Activated CD8-positive, alpha-beta T cell treated with anti-CD3 and anti-CD28 coated beads for 36 hours (primary cell): ENCODE data around the gene PPP1R14C. TPM values are rescaled to one million over a fixed set of nuclear protein-coding genes. Genes with fewer than 3 reads are reported as not detected.

Source experiments
- ATAC-seq: fragments of 200-7000 bp; cut with Tn5 transposase; one replicate; pipeline ENCODE4 v1.10.0; 2021; ENCODE audit warnings: mild to moderate bottlenecking, moderate library complexity
- CTCF ChIA-PET: fragments of 350-600 bp; sonication (Branson Sonifier 250); formaldehyde crosslinking; loops from one replicate; lab custom pipeline; 2021; ENCODE audit warnings: antibody characterized with exemption; lab: Charles Lee
- POLR2A ChIA-PET: fragments of 350-600 bp; sonication (Branson Sonifier 250); formaldehyde crosslinking; loops from one replicate; lab custom pipeline; 2021; ENCODE audit warnings: antibody characterized with exemption; lab: Charles Lee
- DNase-seq: peaks from one replicate; pipeline ENCODE4 v3.0.0-alpha.2; 2020
- H3K27ac Mint-ChIP-seq: one replicate; pipeline ENCODE4 v1.8.0; 2021; ENCODE audit warnings: mild to moderate bottlenecking, mixed read lengths
- H3K27me3 Mint-ChIP-seq: one replicate; pipeline ENCODE4 v1.8.0; 2021; ENCODE audit warnings: mixed read lengths
- H3K36me3 Mint-ChIP-seq: one replicate; pipeline ENCODE4 v1.8.0; 2021; ENCODE audit warnings: low read depth, mixed read lengths
- H3K4me1 Mint-ChIP-seq: one replicate; pipeline ENCODE4 v1.8.0; 2021; ENCODE audit warnings: low read depth, mixed read lengths
- H3K4me3 Mint-ChIP-seq: one replicate; pipeline ENCODE4 v1.8.0; 2021; ENCODE audit warnings: mild to moderate bottlenecking, moderate library complexity, mixed read lengths
- H3K9me3 Mint-ChIP-seq: one replicate; pipeline ENCODE4 v1.8.0; 2021; ENCODE audit warnings: mixed read lengths
- intact Hi-C: fragments of 100-400 bp; cut with micrococcal nuclease; formaldehyde crosslinking; loops from one replicate; pipeline ENCODE4 v1.10.0; 2022
- total RNA-seq, 2 experiments: library from RNA; stranded (reverse); gene quantifications; one replicate each; pipeline ENCODE4 v1.2.3, GENCODE V29; 2021
- TF ChIP-seq, protein P1 (sequence below): fragments of 200-600 bp; IDR thresholded peaks from one replicate; pipeline ENCODE4 v1.8.0; 2022; ENCODE audit warnings: antibody characterized with exemption, mild to moderate bottlenecking

PPP1R14C gene
- total RNA-seq, 2 experiments from 2014 or later, result 0.65 to 0.86 TPM

DNA sequence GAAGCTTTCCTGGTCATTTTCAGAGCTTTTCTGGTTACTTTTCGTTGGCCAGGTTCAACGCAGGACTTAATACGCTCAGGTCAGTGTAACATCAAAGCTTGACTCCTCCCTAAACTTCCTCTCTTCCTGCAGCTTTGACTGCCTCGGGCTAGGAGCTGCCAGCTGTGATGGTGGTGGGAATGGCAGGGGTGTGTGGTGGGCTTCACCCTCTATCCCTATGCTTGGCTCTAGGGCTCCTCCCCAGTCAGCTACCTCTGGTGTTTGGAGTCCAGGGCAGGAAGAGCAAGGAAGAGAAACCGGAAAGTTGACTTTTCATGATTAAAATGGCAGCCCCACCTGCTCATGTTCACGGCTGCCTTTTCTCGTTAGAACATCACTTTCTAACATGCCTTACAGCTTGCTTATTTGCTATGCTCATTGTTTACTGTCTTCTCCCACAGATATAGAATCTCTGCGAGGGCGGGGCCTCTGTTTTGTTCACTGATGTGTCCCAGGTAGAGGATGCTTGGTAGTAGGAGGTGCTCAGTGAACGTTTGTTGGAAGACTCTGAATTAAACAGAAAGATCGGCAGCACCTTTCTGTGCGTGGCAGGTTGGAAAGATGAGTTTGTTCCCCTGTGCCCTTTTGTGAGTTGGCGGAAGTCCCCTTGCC lies 16.1 kb upstream of the PPP1R14C start:
- Mint-ChIP-seq H3K27ac (no peak overlapping the region), H3K9me3 (no peaks in the 10 kb centered on the region), H3K4me3 (no peak overlapping the region), H3K27me3 (peaks cover 6% of the 10 kb centered on the region), H3K4me1 (no peaks in the 10 kb centered on the region), H3K36me3 (no peaks in the 10 kb centered on the region)
- TF ChIP-seq, protein P1, sequence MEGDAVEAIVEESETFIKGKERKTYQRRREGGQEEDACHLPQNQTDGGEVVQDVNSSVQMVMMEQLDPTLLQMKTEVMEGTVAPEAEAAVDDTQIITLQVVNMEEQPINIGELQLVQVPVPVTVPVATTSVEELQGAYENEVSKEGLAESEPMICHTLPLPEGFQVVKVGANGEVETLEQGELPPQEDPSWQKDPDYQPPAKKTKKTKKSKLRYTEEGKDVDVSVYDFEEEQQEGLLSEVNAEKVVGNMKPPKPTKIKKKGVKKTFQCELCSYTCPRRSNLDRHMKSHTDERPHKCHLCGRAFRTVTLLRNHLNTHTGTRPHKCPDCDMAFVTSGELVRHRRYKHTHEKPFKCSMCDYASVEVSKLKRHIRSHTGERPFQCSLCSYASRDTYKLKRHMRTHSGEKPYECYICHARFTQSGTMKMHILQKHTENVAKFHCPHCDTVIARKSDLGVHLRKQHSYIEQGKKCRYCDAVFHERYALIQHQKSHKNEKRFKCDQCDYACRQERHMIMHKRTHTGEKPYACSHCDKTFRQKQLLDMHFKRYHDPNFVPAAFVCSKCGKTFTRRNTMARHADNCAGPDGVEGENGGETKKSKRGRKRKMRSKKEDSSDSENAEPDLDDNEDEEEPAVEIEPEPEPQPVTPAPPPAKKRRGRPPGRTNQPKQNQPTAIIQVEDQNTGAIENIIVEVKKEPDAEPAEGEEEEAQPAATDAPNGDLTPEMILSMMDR, result no peak
- intact Hi-C loops, result no loop called here
- ATAC-seq, result no peak
- CTCF ChIA-PET, result no interaction called here
- POLR2A ChIA-PET, result no interaction called here
- no peak for DNase-seq

DNA sequence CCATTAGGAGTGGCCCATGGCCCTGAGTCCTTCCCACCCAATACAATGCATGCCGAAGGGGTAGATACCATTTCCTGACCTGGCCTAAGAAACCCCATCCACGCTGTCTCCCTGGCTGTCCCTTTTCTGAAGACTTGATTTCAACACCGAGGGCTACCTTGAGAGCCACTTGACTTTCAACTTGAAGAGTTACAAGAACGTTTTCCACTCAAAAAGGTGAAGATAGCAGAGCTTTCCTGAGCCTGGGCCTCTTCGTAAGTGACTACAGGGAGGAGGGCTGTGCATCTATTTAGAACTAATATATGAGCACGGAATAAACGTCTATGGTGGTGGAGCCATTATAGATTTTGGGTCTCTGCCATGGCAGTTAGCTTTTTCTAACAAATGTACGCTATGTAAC lies 14.4 kb upstream of the PPP1R14C start:
- ChIA-PET CTCF (no interaction called here), POLR2A (interaction anchor here (0.5 kb wide), 1 partner anchor 9 kb away, joined by 3 read pairs; no protein-coding TSS in a partner anchor)
- ATAC-seq (no peak), DNase-seq (no peak)
- intact Hi-C loops, result no loop called here
- no peaks in the 10 kb centered on the region for H3K9me3 Mint-ChIP-seq
- H3K4me1 Mint-ChIP-seq, result no peaks in the 10 kb centered on the region
- H3K36me3 Mint-ChIP-seq, result no peaks in the 10 kb centered on the region
- no peak overlapping the region for H3K4me3 Mint-ChIP-seq
- H3K27ac Mint-ChIP-seq, result no peak overlapping the region
- H3K27me3 Mint-ChIP-seq, result peaks cover 6% of the 10 kb centered on the region
- TF ChIP-seq, protein P1, result no peak

DNA sequence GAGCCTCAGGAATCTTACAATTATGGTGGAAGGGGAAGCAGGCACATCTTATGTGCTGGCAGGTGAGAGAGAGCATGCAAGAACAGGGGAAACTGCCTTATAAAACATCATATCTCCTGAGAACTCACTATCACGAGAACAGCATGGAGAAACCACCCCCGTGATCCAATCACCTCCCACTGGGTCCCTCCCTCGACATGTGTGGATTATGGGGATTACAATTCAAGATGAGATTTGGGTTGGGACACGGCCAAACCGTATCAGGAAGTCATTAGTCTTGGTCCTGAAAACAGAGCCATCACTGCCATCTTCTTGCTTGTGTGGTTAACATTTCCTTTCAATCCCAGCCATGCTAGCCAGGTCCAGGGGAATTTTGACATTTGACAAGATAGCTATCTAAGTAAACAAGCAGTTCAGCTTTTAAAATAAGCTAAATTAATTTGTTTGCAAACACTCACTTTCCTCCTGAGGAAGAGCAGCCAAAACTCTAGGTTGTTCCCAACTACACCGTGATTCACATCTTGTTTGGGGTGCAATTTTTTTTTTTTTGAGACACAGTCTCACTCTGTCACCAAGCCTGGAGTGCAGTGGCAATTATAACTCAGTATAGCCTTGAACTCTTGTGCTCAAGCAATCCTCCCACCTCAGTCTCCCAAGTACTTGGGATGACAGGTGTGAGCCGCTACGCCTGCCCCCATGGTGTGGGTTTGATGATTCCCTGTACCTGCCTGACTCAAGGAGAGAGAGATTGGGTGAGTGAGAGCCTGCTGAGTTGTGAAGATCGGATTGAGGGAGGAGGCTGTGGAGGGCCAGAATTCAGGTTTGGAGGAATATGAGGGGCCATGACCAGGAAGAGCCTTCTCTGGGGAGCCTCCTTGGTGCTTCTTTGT lies 13.0 kb upstream of the PPP1R14C start:
- POLR2A ChIA-PET, result no interaction called here
- no peak for DNase-seq
- CTCF ChIA-PET, result interaction anchor here (1.0 kb wide), 1 partner anchor 49 kb away, joined by 3 read pairs; no protein-coding TSS in a partner anchor
- H3K27ac Mint-ChIP-seq, result no peak overlapping the region
- peaks cover under 1% of the 10 kb centered on the region for H3K27me3 Mint-ChIP-seq
- H3K4me1 Mint-ChIP-seq, result no peaks in the 10 kb centered on the region
- no peaks in the 10 kb centered on the region for H3K9me3 Mint-ChIP-seq
- H3K36me3 Mint-ChIP-seq, result no peaks in the 10 kb centered on the region
- no peak for ATAC-seq
- H3K4me3 Mint-ChIP-seq, result no peak overlapping the region
- intact Hi-C loops, result no loop called here
- TF ChIP-seq, protein P1, result no peak

DNA sequence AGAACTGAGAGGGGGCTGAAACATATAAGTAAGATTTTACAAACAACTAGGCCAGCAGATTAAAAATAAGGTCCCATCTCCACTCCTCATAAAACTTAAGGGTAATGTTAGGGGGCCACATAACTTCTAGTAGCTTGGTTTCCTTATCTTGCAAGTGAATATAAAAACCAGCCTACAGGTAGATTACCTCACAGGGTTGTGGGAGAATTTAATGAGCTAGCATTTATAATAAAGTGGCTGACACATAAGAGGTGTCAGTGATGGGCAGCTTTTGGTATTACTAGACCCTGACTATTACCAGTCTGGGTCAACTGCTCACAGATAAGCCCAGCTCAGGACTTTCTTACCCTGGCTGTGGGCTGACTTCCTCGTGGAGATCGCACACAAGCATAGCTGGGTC lies 9.2 kb upstream of the PPP1R14C start:
- Mint-ChIP-seq H3K27me3 (peaks cover 16% of the 10 kb centered on the region), H3K4me1 (no peaks in the 10 kb centered on the region), H3K27ac (no peak overlapping the region), H3K9me3 (peaks cover 5% of the 10 kb centered on the region), H3K4me3 (no peak overlapping the region), H3K36me3 (no peaks in the 10 kb centered on the region)
- ATAC-seq (no peak), DNase-seq (no peak)
- ChIA-PET POLR2A (interaction anchor here (1.1 kb wide), 1 partner anchor 14 kb away, joined by 3 read pairs; no protein-coding TSS in a partner anchor), CTCF (interaction anchor here (0.8 kb wide), 1 partner anchor 14 kb away, joined by 3 read pairs; no protein-coding TSS in a partner anchor)
- intact Hi-C loops, result no loop called here
- TF ChIP-seq, protein P1, result no peak
